ENCODE data around the gene MISP3.
"Not testable (repeated sequence)": the region's sequence is repeated elsewhere in the genome, so short reads cannot be mapped to it uniquely, and the experiment has no call there.

- TF ChIP-seq CTCF (IDR thresholded peaks at IDR 0.05; ENCODE audit: insufficient read depth, low read length, poor library complexity, severe bottlenecking); EZH2phosphoT487 (conservative IDR thresholded peaks at IDR 0.05; ENCODE audit: low read length): not testable (repeated sequence)
Measured at GRCh38 chr19:14035159-14035558, 37.4 kb upstream of the MISP3 start.
